OCI-LY3 (cell line): Measurements from ENCODE around the gene FBXW4.
"Not testable (repeated sequence)": the region's sequence is repeated elsewhere in the genome, so short reads cannot be mapped to it uniquely, and the experiment has no call there.

Experiments used
- H2AFZ ChIP-seq: fragments of 200-600, 300-600 bp; shearing (Covaris generic); 2 replicates; pipeline ENCODE4 v1.6.0; 2014; ENCODE audit warnings: antibody characterized with exemption, low read depth, low read length
- H3K27ac ChIP-seq: fragments of 200-600, 300-600 bp; sonication (generic); 2 replicates; pipeline ENCODE4 v1.5.1; 2014; ENCODE audit warnings: mild to moderate bottlenecking, low read length, moderate library complexity, mixed read lengths
- H3K27me3 ChIP-seq: fragments of 200-600, 300-600 bp; sonication (generic); 2 replicates; pipeline ENCODE4 v1.6.1; 2014; ENCODE audit warnings: low read depth, low read length, mixed read lengths
- H3K36me3 ChIP-seq: fragments of 200-600, 300-600 bp; sonication (generic); replicated peaks from 2 replicates; pipeline ENCODE3; 2014; ENCODE audit warnings: low read depth, low read length, mixed read lengths
- H3K4me1 ChIP-seq: fragments of 300-600, 200-600 bp; sonication (generic); 2 replicates; pipeline ENCODE4 v1.6.1; 2014; ENCODE audit warnings: low read length, mixed read lengths
- H3K4me2 ChIP-seq: fragments of 200-600, 300-600 bp; sonication (generic); 2 replicates; pipeline ENCODE4 v1.6.1; 2014; ENCODE audit warnings: low read length, mixed read lengths
- H3K4me3 ChIP-seq: fragments of 300-600, 200-600 bp; sonication (generic); 2 replicates; pipeline ENCODE4 v1.5.1; 2014; ENCODE audit warnings: antibody characterized with exemption, mild to moderate bottlenecking, low read length, moderate library complexity
- H3K79me2 ChIP-seq: fragments of 300-600, 200-600 bp; shearing (Covaris generic); 2 replicates; pipeline ENCODE4 v1.6.1; 2014; ENCODE audit warnings: mild to moderate bottlenecking, low read length, mixed read lengths
- H3K9ac ChIP-seq: fragments of 300-600, 200-600 bp; shearing (Covaris generic); 2 replicates; pipeline ENCODE4 v1.6.0; 2014; ENCODE audit warnings: mild to moderate bottlenecking, low read length, moderate library complexity
- H3K9me3 ChIP-seq: fragments of 200-600, 300-600 bp; shearing (Covaris generic); 2 replicates; pipeline ENCODE4 v1.6.1; 2014; ENCODE audit warnings: low read length, mixed read lengths; ENCODE audit not compliant: insufficient read depth
- H4K20me1 ChIP-seq: fragments of 200-600, 300-600 bp; sonication (generic); 2 replicates; pipeline ENCODE4 v1.6.1; 2016; ENCODE audit warnings: low read length, mixed read lengths; ENCODE audit not compliant: insufficient read depth
- EZH2phosphoT487 ChIP-seq: fragments of 200-600 bp; shearing (Covaris generic); IDR thresholded peaks from 2 replicates; pipeline ENCODE4 v1.6.1; 2018; ENCODE audit warnings: antibody characterized with exemption, mixed run types, low read depth
- TF ChIP-seq, protein P1 (sequence below): fragments of 200-600, 300-600 bp; sonication (generic); IDR thresholded peaks from 2 replicates; pipeline ENCODE4 v1.5.1; 2014; ENCODE audit warnings: antibody characterized with exemption, low read length, low read depth

FBXW4 gene

DNA sequence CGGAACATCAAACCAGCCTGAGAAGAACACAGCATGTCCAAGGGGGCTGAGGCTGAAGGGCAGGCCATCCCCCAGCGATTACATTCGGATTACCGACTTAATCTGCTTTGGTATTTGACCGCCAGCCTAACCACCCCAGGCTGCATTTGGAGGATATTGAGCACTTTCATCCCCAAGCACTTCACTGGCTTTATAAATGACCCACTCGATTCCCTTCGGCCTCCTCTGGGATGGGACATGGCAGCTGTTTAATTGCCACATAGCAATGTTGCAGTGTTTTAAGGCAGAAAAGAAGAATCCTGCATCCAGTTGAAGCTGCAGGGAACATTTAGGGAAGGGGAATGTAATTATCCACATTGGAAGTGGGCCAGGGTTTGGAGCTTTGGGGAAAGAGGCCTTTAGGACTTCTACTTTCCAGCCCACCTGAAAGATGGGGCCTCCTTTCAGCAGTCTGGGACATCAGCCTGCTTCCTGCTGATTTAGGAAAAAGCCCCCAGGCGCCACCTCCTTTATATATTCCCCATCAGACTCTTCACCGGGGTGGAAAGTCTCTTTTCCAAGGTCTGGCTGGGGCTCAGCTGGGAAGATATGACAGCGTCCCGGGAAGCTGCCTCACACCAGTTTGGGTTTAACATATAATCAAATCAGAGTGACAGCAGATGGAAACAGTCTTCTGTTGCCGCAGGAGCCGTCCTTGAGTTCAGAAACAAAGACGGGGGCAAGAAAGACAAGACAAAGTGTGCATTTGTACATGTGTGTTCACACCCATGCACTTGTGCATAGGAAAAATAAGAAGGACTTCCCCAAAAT lies 97.7 kb downstream of the FBXW4 start:
- Histone ChIP-seq H3K4me3 (no peak overlapping the region), H3K36me3 (no peaks in the 10 kb centered on the region), H3K27me3 (no peaks in the 10 kb centered on the region), H2AFZ (no peak overlapping the region), H3K4me2 (no peak overlapping the region), H4K20me1 (no peaks in the 10 kb centered on the region), H3K9me3 (no peaks in the 10 kb centered on the region), H3K4me1 (no peaks in the 10 kb centered on the region), H3K27ac (no peak overlapping the region), H3K79me2 (no peaks in the 10 kb centered on the region), H3K9ac (no peak overlapping the region)
- TF ChIP-seq EZH2phosphoT487: no peak

DNA sequence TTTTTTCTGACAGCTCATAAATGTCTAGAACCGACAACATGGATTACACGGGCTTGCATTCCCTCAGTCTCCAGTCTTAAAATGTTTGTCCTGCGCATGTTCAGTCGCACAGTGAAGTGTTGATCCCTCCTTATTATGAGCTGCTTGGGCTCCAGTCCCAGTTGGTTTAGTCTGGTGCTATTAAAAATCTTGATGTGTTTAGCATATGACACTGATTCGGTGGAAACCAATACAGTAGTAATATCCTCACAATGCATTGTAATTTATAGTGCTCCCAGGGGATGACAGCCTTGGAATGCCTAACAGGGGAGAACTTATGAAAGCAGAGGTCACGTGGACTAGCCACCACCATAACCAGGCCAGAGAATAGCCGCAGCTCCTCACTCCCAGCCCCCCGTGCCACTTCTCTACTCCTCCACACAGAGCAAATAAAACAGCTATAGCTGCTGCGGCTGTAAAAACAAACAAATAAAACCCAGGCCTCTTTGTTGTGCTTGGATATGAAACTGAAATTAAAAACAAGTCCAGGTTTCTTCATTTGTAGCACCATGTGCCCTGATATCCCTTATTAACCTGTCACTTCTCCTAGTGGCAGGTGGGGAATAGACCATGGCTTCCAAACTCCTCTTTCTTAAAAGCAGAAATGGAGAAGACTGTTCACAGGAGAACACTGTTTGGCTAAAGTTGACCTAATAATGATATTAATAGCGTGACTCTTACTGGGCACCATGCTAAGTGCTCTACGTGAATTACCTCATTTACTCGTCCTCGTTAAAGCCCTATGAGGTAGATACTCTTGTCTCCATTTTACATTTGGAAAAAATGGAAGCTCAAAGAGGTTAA lies 99.2 kb downstream of the FBXW4 start:
- H3K27ac ChIP-seq: no peak overlapping the region
- H3K4me1 ChIP-seq: no peaks in the 10 kb centered on the region
- no peak overlapping the region for H3K9ac ChIP-seq
- H3K4me2 ChIP-seq: no peak overlapping the region
- H3K79me2 ChIP-seq: no peaks in the 10 kb centered on the region
- no peaks in the 10 kb centered on the region for H3K9me3 ChIP-seq
- H4K20me1 ChIP-seq: no peaks in the 10 kb centered on the region
- H3K27me3 ChIP-seq: no peaks in the 10 kb centered on the region
- TF ChIP-seq, protein P1, sequence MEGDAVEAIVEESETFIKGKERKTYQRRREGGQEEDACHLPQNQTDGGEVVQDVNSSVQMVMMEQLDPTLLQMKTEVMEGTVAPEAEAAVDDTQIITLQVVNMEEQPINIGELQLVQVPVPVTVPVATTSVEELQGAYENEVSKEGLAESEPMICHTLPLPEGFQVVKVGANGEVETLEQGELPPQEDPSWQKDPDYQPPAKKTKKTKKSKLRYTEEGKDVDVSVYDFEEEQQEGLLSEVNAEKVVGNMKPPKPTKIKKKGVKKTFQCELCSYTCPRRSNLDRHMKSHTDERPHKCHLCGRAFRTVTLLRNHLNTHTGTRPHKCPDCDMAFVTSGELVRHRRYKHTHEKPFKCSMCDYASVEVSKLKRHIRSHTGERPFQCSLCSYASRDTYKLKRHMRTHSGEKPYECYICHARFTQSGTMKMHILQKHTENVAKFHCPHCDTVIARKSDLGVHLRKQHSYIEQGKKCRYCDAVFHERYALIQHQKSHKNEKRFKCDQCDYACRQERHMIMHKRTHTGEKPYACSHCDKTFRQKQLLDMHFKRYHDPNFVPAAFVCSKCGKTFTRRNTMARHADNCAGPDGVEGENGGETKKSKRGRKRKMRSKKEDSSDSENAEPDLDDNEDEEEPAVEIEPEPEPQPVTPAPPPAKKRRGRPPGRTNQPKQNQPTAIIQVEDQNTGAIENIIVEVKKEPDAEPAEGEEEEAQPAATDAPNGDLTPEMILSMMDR: no peak
- no peak overlapping the region for H3K4me3 ChIP-seq
- H3K36me3 ChIP-seq: no peaks in the 10 kb centered on the region
- H2AFZ ChIP-seq: no peak overlapping the region

DNA sequence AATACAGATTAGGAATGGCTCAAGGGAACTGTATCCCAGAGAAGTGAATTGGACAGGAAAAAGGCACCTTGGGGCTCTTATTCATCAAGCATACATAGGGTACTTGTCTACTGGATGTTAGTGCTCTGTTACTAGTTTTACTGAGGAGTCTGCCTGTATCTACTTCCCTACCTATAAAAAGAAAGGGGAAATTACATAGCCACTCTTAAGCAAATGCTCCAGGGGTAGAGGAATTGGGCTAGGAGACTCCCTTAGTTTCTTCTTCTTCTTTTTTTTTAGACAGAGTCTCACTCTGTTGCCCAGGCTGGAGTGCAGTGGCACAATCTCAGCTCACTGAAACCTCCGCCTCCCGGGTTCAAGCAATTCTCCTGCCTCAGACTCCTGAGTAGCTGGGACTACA lies 101.6 kb downstream of the FBXW4 start:
- not testable (repeated sequence) for H3K9ac ChIP-seq, H3K9me3 ChIP-seq, H3K27ac ChIP-seq, H2AFZ ChIP-seq, H3K4me3 ChIP-seq, H3K27me3 ChIP-seq, H3K4me2 ChIP-seq, H4K20me1 ChIP-seq, H3K79me2 ChIP-seq, H3K4me1 ChIP-seq, H3K36me3 ChIP-seq

DNA sequence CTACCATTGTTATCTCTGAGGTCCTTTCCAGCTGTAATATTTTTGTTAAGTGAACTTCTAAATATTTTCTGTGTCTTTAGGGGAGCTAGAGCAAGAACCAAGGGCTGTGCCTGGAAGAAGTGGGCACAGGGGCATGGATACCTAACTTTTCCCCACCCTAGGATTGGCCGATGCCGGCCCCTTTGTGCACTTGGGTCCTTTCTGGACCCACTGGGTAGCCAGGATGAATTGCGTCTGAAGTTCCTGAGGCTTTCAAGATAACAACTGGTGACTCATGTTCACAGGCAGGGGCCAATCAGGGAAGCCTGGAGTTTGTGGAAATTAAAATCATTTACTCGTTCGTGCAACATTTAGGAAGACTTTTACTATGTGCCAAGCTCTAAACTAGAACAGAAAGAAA lies 106.1 kb downstream of the FBXW4 start:
- no peak overlapping the region for H3K9ac ChIP-seq
- H3K4me3 ChIP-seq: peak overlapping the region; percentile 98

More for the DNA sequence above, 106.1 kb downstream of the FBXW4 start:
- H3K4me2 ChIP-seq: peak overlapping the region; percentile 61
- H3K4me1 ChIP-seq: peaks cover 11% of the 10 kb centered on the region
- H4K20me1 ChIP-seq: no peaks in the 10 kb centered on the region
- TF ChIP-seq EZH2phosphoT487: no peak
- TF ChIP-seq, protein P1: no peak
- no peaks in the 10 kb centered on the region for H3K27me3 ChIP-seq
- H3K36me3 ChIP-seq: no peaks in the 10 kb centered on the region
- no peak overlapping the region for H2AFZ ChIP-seq
- no peaks in the 10 kb centered on the region for H3K9me3 ChIP-seq
- H3K27ac ChIP-seq: no peak overlapping the region
- peaks cover 9% of the 10 kb centered on the region for H3K79me2 ChIP-seq
